Daoy (cell line): ENCODE data around the gene APOBEC3B. TPM values are rescaled to one million over a fixed set of nuclear protein-coding genes. Genes with fewer than 3 reads are reported as not detected.
A peak's percentile ranks its signal among the peaks of the same experiment; 100 is the strongest.
"Not testable (repeated sequence)": the region's sequence is repeated elsewhere in the genome, so short reads cannot be mapped to it uniquely, and the experiment has no call there.

ENCODE experiments used
- DNase-seq: peaks from one replicate; pipeline ENCODE4 v3.0.0-alpha.2; 2015; ENCODE audit warnings: low read depth
- total RNA-seq: library from RNA; depleted of rRNA; stranded (reverse); fragments of >200 nt; shearing (Covaris generic); gene quantifications from 2 replicates; pipeline ENCODE4 v1.2.3, GENCODE V29; 2014

The APOBEC3B gene
- total RNA-seq, 1 experiment from 2014 or later, result 5.1 TPM

DNA sequence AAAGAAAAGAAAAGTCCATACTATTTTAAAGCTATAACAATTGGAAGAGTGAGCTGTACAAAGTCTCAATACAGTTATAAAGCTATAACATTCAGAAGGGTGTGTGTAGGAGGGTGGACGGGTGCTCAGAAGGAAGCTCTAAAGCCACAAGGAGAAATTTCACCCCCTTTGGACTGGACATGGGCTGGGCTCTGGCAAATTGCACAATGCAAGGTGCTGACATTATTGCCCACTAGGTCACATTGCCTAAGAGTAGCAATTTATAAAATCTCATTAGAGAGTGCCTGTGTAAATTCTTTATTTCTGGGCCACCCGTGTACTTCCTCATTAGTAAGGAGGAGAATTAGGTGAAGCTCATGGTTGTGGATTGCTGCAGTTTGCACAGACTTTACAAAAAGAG is 30.4 kb upstream of the APOBEC3B start:
- DNase-seq, result no peak

DNA sequence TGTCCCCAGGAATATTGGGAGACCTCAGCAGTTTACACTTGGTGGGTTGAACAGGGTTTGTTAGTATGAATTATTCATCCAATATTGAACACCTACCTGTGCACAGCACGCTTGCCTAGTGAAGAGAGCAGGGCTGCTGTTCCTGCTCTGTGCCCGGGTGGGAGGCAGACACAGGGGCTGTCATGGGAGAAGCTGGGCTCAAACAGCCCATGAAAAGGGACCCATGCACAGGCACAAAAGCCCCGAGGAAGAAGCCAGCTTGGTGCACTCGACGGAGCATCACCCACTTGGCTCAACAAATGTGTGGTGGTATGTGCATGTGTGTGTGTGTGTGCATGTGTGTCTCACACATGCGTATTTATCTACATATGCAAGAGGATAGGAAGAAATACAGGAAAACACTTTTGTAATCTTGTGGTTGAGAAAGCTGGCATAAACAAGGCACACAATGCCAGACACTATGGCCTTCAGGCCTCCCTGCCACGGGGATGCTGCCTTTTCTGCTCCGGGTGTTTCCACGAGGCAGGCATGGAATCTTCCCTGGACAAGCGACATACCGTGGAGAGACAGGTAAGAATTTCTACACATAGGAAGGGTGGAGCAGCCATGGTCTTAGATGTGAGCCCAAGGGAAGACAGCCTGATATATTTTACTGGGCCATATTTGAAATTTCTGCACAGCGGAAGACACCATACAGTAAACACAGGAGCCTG is 29.7 kb upstream of the APOBEC3B start:
- DNase-seq, result no peak

DNA sequence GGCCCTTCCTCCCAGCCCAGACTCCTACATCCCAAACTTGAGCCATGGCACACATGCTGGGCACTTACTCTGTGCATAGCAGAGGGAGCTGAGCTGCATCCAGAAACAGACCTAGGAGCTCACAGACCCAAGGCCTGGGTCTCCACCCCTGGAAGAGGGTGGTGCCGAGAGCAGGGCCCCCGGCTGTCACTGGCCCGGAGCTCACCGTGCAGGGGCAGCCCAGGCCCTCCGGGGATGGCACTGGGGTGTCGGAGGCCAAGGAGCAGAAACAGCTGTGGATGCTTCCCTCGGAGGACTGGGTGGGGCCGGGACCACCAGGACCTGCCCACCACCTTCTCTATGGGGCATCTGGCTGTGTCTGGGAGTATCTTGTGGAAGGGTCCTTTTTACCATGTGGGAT is 29.1 kb upstream of the APOBEC3B start:
- DNase-seq, result no peak

DNA sequence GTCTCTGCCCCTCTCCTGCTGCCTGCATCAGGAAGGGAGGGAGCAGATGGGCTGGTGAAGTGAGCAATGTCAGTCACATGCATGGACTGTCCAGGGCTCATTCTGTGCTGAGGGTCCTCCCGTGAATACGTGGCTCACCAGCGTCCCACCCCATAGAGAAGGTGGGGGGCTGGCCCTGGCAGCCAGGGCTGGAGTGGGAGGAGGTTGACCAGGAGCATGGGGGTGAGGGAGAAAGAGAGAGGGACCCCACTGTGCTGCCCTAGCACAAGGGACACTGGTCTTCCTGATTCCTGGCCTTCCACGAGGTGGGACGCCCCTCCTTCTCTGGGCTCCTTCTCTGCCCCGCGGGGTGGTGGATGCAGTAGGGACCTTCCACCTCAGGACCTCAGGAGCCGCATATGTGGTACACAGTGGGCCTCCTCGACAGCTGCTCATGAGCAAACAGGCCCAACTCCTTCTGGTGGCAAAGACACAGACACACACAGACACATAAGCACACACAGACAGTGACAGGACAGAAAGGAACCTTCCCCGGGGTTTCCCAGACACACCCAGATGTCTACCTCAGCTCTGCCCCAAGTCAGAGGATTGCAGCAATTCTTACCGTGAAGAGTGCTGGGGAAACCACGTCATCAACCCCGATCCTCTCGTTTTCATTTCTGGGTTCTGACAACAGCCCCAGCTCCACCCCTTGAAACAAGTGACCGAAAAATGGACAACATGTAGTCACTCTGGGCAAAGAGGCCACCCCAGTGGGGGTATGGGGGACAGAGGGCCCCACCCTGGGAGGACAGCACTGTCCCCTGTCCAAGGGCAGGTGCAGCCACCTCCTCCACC is 28.4 kb upstream of the APOBEC3B start:
- DNase-seq, result no peak

DNA sequence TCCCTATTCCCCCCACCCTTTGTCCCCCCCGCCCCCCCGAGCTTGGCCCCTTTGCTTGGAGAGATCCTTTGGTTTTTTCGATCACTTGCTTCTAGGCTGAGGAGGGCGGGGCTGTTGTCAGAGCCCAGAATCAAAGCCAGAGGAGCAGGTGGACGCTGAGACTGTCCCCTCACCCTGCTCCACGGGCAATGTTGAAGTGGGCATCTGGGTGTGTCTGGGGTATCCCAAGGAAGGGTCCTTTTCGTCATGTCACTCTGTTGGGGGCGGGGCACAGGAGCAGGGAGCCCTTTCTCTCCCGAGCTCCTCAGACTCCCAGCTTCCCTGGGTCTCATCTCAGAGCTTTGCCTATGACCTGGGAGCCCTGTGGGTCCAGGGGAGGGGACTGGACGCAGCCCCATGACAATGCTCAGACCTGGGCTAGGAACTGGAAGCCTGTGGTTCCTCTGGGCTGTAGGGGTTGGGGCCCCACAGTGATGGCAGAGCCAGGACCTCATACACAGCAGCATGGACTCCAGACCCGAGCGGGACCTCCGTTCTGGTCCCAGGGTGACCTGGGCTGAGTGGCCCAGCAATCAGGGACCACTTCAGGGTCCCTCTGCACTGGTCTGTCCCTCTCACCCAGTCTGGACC is 27.6 kb upstream of the APOBEC3B start:
- no peak for DNase-seq

DNA sequence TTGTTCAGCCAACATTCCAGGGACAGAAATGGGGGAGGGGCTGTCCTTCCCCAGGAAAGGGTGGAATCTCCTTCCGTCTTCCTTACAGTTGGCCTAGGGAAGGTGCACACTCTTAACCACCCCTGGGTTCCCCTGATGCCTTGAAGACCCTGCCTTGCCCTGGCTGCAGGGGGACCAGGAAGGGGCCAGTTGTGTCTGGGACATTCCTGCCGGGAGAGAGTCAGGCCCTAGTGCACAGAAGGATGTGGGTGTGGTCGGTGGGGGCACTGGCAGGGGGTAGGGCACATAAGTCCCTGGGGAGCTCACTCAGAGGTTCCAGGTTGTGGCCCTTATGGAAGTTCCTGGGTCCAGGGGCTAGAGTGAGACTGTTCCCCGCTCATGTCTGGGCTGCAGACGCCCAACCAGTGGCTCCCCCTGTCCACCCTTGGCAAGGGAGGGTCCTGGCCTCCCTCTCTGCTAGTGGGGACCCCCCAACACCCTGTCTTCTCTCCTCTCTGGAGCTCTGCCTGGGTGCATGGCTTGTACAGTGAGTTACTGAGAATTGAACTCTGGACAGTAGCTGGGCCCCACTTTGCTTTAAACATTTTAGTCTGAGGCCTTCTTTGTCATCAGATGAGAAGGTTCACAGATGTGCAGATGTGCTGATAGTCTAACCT is 26.8 kb upstream of the APOBEC3B start:
- no peak for DNase-seq

DNA sequence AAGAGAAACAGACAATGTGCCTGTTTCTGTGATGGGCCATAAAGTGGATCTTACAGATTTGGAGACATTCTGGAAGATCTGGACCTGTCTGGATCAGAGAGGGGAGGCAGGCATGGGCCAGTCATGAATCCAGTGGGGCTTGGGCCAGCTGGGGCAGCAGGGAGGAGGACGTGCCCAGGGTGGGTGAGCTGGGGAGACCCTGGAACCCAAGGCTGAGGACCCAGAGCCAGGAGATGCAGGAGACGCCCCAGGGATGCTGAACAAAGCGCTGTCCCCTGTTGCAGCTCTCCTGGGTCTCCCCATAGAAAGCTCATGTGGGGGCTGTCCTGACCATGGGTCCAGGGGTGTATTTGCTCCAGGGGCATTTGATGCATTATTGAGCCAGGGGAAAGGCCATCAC is 26.2 kb upstream of the APOBEC3B start:
- no peak for DNase-seq

DNA sequence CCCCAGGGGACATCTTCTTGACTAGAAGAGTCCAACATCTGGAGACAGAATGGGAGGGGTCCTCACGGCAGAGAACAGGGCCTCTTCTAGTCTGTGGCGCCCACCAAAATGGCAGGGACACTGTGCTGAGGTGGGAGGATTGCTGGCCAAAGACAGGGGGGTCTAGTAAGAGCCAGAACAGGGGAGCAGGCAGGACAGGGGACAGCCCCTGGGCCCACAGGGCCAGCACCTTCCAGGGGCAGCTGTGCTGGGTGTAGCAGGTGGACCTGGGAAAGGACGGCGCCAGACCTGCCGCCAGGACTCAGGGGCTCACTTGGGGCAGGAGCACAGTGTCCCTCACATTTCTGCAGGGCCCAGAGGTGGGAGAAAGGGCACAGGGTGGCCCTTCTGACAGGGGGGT is 25.6 kb upstream of the APOBEC3B start:
- DNase-seq, result no peak

DNA sequence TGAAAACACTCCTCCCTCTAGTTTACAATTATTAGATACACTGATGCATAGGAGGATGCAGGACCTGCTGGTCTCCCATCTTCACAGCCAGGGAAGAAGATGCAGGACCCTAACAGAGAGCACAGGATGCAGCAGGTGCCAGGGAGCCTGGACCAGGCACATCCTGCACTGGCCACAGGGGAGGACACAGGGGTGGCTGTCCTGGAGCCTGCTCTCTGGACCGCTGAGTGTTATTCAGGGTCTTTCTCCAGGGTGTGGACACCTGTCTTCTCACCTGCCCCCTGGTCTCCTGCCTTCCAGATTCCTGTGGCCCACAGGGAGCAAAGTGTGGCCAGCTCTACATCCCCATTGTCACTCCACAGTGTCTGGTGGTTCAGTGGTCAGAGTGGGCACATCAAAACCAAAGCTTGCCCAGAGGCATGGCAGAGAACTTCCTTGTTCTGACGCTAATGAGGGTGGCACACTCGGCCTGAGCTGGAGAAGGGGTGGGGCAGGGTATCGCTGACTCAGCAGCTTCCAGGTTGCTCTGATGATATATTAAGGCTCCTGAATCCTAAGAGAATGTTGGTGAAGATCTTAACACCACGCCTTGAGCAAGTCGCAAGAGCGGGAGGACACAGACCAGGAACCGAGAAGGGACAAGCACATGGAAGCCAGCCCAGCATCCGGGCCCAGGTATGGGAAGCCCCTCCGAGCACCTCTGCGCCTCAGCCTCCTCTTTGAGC is 24.9 kb upstream of the APOBEC3B start, which contains the start of gene APOBEC3A:
Gene APOBEC3A, plus strand, starts transcription at position 564 of the 725 bp plus-strand sequence. Its CDS starts 83 bp downstream, at position 647.
- peak; percentile 13 for DNase-seq

DNA sequence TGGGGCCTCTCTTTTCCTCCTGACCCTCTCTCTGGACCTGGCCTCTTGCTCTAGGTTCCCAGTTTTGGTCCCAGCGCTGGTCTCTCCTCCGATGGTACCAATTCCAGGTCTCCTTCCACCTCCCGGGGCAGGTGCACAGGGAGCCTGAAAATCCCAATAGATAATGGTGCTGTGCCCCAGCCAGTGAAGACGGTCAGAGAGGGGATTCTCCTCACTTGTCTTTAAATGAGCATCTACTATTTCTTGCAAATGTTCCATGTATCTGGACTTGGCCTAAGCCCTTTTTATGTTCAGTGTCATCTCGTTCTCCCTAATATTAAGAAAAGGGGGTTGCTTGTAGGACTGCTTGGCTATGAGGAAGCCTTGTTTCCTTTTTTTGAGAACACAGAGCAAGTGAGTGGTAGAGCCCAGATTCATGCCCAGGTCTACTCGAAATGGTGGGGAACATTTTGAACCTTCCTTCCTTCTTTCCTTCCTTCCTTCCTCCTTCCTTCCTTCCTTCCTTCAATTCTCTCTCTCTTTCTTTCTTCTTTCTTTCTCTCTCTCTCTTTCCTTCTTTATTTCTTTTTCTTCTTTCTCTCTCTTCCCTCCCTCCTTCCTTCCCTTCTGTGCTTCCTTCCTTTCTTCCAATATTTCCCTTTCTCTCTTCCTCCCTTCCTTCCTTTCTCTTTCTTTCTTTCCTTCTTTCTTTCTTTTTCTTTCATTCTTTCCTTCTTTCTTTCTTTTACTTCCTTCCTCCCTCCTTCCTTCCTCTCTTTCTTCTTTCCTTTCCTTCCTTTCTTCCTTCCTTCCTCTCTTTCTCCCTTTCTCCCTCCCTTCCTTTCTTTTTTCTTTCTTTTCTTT is 24.1 kb upstream of the APOBEC3B start:
- DNase-seq, result no peak

DNA sequence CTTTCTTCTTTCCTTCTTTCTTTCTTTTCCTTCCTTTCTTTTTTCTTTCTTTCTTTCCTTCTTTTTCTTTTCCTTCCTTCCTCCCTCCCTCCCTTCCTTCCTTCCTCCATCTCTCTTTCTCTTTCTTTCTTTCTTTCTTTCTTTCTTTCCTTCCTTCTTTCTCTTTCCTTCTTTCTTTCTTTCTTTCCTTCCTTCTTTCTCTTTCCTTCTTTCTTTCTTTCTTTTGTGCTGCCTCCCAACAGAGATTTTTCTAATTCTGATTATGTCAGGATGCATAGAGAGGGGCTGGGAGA is 23.6 kb upstream of the APOBEC3B start:
- not testable (repeated sequence) for DNase-seq

DNA sequence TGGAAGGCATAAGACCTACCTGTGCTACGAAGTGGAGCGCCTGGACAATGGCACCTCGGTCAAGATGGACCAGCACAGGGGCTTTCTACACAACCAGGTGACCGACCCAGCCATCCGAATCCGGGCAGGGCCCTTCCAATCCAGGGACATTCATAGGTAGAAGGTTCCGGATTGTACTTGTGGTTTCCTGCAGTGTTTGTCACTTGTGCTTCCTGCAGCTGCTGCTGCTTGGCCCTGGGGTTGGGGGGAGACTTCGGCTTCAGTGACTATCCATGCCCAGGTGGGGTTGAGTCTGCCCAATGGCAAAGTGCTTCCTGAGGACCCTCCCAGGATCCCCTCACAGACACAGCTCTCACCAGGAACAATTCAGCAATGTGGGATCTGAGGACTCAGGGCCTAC is 22.6 kb upstream of the APOBEC3B start:
- DNase-seq, result no peak

DNA sequence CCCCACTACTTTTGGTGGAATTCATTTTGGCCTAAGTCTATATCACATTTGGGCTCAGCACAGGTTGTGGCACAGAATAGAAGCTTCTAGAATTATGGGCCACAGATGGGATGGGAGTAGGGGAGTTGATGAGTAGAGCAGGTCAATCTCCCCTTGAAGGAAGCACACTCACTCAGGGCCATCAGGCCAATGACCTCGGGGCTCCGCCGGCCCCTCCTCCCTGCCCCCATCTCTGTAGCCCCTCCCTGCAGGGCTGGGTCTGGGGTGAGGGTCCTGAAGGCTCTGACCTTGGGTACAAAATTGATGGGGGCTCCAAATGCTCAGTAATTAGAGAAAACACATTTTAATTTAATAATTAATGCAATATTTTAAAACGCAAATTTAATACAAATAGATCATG is 21.5 kb upstream of the APOBEC3B start:
- DNase-seq, result not testable (repeated sequence)

DNA sequence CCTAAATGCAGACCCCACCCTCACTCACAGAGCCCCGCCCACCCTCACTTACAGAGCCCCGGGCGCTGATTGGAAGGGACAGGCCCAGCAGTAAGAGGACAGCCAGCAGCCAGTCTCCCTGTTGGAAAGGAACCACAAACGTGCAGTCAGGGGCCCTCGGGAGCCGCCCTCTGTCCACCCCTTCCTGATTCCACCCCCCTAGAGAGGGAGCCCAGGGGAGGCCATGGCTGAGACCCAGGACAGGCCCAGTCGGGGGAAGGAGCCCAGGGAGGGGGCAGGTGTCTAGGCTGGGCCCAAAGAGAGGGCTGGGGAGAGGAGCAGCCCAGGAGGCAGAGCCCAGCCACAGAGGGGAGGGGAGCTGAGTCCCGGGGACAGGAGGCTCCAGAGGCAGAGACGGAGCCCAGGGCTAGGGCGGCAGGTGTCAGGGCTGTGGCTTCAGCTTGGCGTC is 18.8 kb upstream of the APOBEC3B start:
- not testable (repeated sequence) for DNase-seq

DNA sequence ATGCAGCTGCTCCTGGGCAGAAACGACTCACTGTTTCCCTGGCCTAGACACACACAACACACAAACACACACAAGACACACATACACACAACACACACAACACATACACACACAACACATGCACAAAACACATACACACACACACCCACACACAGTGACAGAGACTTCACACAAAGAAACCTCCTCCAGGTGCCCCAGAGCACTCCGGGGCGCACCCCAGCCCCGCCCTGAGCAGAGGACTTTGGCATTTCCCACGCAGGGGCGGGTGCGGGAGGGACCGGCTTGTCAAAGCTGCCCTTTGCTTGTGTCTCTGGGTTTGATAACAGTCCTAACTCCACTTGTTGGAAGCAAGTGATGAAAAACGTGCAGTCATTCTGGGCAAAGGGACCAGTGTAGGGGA is 18.3 kb upstream of the APOBEC3B start:
- no peak for DNase-seq

DNA sequence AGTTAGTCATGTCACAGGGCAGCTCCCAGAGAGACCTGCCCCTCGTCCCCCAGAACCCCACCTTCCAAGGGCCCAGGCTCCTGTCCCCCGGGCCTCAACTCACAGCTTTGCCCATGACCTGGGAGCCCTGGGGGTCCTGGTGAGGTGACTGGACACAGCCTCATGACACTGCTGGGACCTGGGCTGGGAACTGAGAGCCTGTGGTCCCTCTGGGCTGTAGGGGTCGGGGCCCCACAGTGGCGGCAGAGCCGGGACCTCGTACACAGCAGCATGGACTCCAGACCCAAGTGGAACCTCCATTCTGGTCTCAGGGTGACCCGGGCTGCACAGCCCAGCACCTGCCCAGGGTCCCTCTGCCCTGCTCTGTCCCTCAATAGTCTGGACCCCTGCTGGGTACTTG is 17.8 kb upstream of the APOBEC3B start:
- DNase-seq, result no peak

DNA sequence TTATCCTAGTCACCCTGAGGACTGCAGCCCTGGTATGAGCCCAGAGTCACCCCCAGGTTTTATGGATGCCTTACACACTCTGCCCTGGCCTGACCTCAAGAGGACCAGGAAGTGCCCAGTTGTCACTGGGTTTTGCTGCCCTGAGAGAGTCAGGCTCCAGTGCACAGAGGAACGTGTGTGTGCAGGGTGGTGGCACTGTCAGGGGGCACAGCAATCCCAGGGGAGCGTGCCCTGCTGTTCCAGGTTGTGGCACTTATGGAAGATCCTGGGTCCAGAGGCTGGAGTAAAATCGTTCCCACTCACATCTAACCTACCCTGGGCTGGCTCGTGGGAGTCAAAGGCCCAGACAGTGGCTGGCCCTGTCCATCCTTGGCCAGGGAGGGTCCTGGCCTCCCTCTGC is 17.2 kb upstream of the APOBEC3B start:
- no peak for DNase-seq

DNA sequence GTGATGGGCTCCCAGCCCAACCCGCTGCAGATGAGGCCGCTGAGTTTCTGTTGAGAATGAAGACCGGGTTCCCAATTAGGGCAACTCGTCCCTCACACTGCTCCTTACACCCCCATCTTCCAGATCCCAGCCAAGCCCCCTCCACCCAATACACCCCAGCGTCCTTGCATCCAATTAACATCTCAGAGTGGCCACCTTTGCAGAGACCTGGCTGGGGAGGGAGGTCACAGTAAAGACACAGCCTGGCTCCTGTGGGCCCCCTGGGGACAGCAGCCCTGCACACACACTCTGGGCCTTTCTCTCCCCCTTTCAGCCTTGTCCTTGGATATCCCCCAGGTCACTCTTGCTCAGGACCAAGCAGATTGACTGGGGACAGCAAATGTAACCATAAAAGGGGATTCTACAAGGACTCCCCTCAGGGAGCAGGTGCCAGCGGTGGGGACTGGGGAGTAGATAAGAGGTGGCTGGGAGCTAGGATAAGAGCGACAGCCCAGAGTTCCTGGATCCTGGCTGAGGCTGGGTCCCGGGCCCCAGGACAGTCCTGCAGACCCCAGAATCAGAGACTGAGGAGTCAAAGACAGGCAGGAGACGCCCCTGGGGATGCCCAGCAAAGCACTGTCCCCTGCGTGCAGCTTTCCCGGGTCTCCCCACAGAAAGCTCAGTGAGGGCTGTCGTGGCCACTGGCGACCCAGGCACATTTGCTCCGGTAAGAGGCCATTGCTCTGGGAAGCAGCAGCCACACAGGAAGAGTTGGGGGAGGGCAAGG is 16.4 kb upstream of the APOBEC3B start:
- no peak for DNase-seq

DNA sequence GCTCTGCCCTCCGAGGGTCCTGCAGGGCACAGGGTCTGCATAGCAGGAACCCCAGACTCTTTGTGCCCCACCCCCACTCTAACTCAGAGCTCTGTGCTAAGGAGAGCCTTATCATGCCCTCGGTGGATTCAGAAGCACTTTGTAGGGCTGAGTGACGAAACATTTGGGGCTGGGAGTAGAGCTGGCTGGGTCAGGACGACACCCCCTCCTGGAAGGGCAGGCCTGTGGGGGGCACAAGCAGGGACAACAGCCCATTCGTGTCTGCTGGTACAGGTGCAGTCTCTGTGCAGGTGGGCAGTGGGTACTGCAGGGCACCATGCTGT is 15.8 kb upstream of the APOBEC3B start:
- no peak for DNase-seq

DNA sequence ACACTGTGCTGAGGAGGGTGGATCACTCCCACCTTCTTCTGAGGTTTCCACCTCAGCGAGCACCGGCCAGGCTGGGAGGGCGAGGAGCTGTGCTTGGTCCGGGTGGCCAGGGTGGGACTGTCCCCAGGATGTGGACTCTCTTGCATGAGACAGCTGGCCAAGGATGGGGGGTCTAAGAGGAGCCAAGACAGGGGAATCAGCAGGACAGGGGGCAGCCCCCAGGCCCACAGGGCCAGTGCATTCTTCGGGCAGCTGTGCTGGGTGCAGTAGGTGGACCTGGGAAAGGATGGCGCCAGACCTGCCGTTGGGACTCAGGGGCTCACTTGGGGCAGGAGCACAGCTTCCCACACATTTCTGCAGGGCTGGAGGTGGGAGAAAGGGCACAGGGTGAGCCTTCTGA is 15.2 kb upstream of the APOBEC3B start:
- DNase-seq, result no peak
